Astrocyte (in vitro differentiated cells and primary cell): Measurements from ENCODE around the gene VPS8. TPM values are rescaled to one million over a fixed set of nuclear protein-coding genes. Genes with fewer than 3 reads are reported as not detected.

Experiments used
- DNase-seq: peaks from one replicate; pipeline ENCODE4 v3.0.0-alpha.2; 2010; ENCODE audit warnings: low read depth
- FAIRE-seq: peaks from 2 replicates; lab custom pipeline; 2011; peaks lifted over from hg19 to GRCh38; lab: Jason Lieb, UNC
- H2AFZ ChIP-seq: 2 replicates; pipeline ENCODE4 v1.6.0; 2012; ENCODE audit warnings: low read depth, low read length, inconsistent platforms
- H3K27ac ChIP-seq: 2 replicates; pipeline ENCODE4 v1.5.1; 2011; ENCODE audit warnings: low read depth, low read length, inconsistent platforms
- H3K27me3 ChIP-seq: 2 replicates; pipeline ENCODE4 v1.6.0; 2011; ENCODE audit warnings: low read length, inconsistent platforms; ENCODE audit not compliant: insufficient read depth
- H3K36me3 ChIP-seq: 2 replicates; pipeline ENCODE4 v1.5.1; 2011; ENCODE audit warnings: low read length, inconsistent platforms; ENCODE audit not compliant: insufficient read depth
- H3K4me1 ChIP-seq: 2 replicates; pipeline ENCODE4 v1.5.1; 2011; ENCODE audit warnings: low read length, inconsistent platforms; ENCODE audit not compliant: insufficient read depth
- H3K4me2 ChIP-seq: 2 replicates; pipeline ENCODE4 v1.6.0; 2012; ENCODE audit warnings: low read length, inconsistent platforms
- H3K4me3 ChIP-seq: 2 replicates; pipeline ENCODE4 v1.5.1; 2011; ENCODE audit warnings: low read depth, mild to moderate bottlenecking, low read length, inconsistent platforms; ENCODE audit not compliant: insufficient read depth
- H3K79me2 ChIP-seq: 2 replicates; pipeline ENCODE4 v1.6.0; 2012; ENCODE audit warnings: mild to moderate bottlenecking, low read length, inconsistent platforms; ENCODE audit not compliant: insufficient read depth
- H3K9ac ChIP-seq: 2 replicates; pipeline ENCODE4 v1.6.0; 2012; ENCODE audit warnings: mild to moderate bottlenecking, low read length, inconsistent platforms
- H3K9me3 ChIP-seq: 2 replicates; pipeline ENCODE4 v1.5.1; 2012; ENCODE audit warnings: low read depth, mild to moderate bottlenecking, low read length, inconsistent platforms; ENCODE audit not compliant: insufficient read depth
- H4K20me1 ChIP-seq: 2 replicates; pipeline ENCODE4 v1.6.0; 2012; ENCODE audit warnings: low read length, inconsistent platforms; ENCODE audit not compliant: insufficient read depth
- H3K27ac Mint-ChIP-seq: one replicate; pipeline ENCODE4 v1.8.0; 2021; ENCODE audit warnings: mild to moderate bottlenecking, mixed read lengths; ENCODE audit not compliant: unreplicated experiment
- H3K27me3 Mint-ChIP-seq: one replicate; pipeline ENCODE4 v1.8.0; 2021; ENCODE audit warnings: low read depth, mixed read lengths; ENCODE audit not compliant: unreplicated experiment
- H3K36me3 Mint-ChIP-seq: one replicate; pipeline ENCODE4 v1.8.0; 2021; ENCODE audit warnings: low read depth, mixed read lengths; ENCODE audit not compliant: unreplicated experiment
- H3K4me1 Mint-ChIP-seq: one replicate; pipeline ENCODE4 v1.8.0; 2021; ENCODE audit warnings: low read depth, mixed read lengths; ENCODE audit not compliant: unreplicated experiment
- H3K4me3 Mint-ChIP-seq: one replicate; pipeline ENCODE4 v1.8.0; 2021; ENCODE audit warnings: mild to moderate bottlenecking, moderate library complexity, mixed read lengths; ENCODE audit not compliant: unreplicated experiment
- H3K9me3 Mint-ChIP-seq: one replicate; pipeline ENCODE4 v1.8.0; 2021; ENCODE audit warnings: mild to moderate bottlenecking, mixed read lengths; ENCODE audit not compliant: unreplicated experiment
- CTCF ChIP-seq: IDR thresholded peaks from 2 replicates; pipeline ENCODE4 v1.5.1; 2011; ENCODE audit warnings: low read depth, mild to moderate bottlenecking, inconsistent platforms, low read length, moderate library complexity; ENCODE audit not compliant: insufficient read depth
- EZH2 ChIP-seq: IDR thresholded peaks from 2 replicates; pipeline ENCODE4 v1.6.1; 2012; ENCODE audit warnings: mild to moderate bottlenecking, low read length, inconsistent platforms; ENCODE audit not compliant: insufficient read depth
- total RNA-seq: library from RNA; stranded (reverse); gene quantifications from 2 replicates; pipeline ENCODE4 v1.2.1, GENCODE V29; 2021

The VPS8 gene
- total RNA-seq, 1 donor from 2014 or later: 40.7 TPM

DNA sequence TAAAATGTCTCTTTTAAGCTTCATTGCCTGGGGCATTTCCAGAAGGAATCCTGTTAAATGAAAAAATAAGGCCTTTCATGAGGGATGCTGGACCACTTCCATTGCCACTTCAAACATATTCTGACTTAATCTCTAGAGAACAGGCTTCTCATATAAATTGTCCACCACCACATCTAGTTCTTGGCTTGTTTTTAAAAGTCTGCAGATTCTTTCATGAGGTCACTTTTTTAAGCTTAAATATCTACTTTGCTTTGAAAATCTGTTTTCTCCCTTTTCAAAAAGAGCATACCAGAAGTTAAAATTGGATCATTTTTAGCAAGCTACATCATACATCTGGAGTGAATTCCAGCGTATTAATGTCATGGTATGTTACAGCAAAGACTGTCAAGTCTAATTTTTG, 209.3 kb downstream of the VPS8 start:
- Mint-ChIP-seq H3K4me1 (no peaks in the 10 kb centered on the region), H3K27me3 (no peaks in the 10 kb centered on the region)

DNA sequence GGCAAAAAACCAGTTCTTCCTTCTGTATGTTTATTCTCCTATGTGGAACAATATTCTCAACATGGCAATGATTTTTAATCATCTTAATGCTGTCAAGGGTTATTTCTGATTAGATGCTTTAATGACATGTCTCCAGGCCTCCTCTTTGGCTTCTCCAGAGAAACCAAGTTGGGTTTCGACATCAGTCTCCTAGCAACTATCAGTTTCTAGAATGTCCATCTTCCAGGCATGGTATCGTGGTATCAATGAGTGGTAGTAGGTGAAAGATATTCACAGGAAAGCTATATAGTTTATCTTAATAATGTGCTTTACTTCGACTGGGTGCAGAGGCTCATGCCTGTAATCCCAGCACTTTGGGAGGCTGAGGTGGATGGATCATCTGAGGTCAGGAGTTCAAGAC, 212.4 kb downstream of the VPS8 start:
- Histone ChIP-seq H3K4me3 (no peak overlapping the region), H2AFZ (no peak overlapping the region), H3K4me1 (no peaks in the 10 kb centered on the region), H3K36me3 (no peaks in the 10 kb centered on the region), H3K27me3 (no peaks in the 10 kb centered on the region), H4K20me1 (no peaks in the 10 kb centered on the region), H3K27ac (no peak overlapping the region), H3K4me2 (no peak overlapping the region), H3K9ac (no peak overlapping the region), H3K9me3 (no peaks in the 10 kb centered on the region), H3K79me2 (no peaks in the 10 kb centered on the region)
- no peaks in the 10 kb centered on the region for H3K27me3 Mint-ChIP-seq
- peaks cover 8% of the 10 kb centered on the region for H3K36me3 Mint-ChIP-seq
- no peak for DNase-seq
- peaks cover 7% of the 10 kb centered on the region for H3K9me3 Mint-ChIP-seq
- no peaks in the 10 kb centered on the region for H3K4me1 Mint-ChIP-seq
- TF ChIP-seq CTCF (no peak), EZH2 (no peak)
- H3K27ac Mint-ChIP-seq: no peak overlapping the region
- no peak overlapping the region for H3K4me3 Mint-ChIP-seq
- no peak for FAIRE-seq

More for the DNA sequence above, 209.3 kb downstream of the VPS8 start:
- H3K4me1 ChIP-seq: no peaks in the 10 kb centered on the region
- FAIRE-seq: no peak
- no peaks in the 10 kb centered on the region for H3K79me2 ChIP-seq
- no peaks in the 10 kb centered on the region for H3K36me3 ChIP-seq
- peak; percentile 16 for DNase-seq
- no peak overlapping the region for H3K27ac Mint-ChIP-seq
- no peak overlapping the region for H3K4me2 ChIP-seq
- H3K4me3 Mint-ChIP-seq: no peak overlapping the region
- peaks cover 16% of the 10 kb centered on the region for H3K9me3 Mint-ChIP-seq
- H3K27me3 ChIP-seq: no peaks in the 10 kb centered on the region
- H4K20me1 ChIP-seq: no peaks in the 10 kb centered on the region
- H3K27ac ChIP-seq: no peak overlapping the region
- peaks cover 19% of the 10 kb centered on the region for H3K36me3 Mint-ChIP-seq
- no peak overlapping the region for H3K9ac ChIP-seq
- no peak for TF ChIP-seq EZH2
- H3K9me3 ChIP-seq: no peaks in the 10 kb centered on the region
- no peak overlapping the region for H2AFZ ChIP-seq
- no peak overlapping the region for H3K4me3 ChIP-seq

DNA sequence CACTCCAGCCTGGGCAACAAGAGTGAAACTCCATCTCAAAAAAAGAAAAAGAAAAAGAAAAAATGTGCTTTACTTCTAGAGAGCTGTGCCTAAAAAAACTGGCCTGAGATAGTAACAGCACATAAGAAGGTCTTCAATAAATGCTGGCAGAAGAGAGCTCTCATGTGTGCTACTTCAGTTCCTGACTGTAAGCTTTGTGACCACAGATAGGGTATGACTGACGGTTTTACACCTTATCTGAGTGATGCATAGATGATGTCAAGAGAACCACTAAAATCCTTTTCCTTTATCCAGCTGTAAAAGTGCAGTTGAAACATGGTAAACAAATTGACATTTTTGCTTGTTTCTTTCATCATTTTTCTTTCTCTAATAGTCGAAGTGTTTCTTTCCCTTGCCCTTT, 213.0 kb downstream of the VPS8 start:
- no peak for FAIRE-seq
- H3K27ac ChIP-seq: no peak overlapping the region
- no peaks in the 10 kb centered on the region for H3K9me3 ChIP-seq
- Mint-ChIP-seq H3K27ac (no peak overlapping the region), H3K27me3 (no peaks in the 10 kb centered on the region), H3K9me3 (peaks cover 4% of the 10 kb centered on the region), H3K36me3 (peaks cover 8% of the 10 kb centered on the region), H3K4me3 (no peak overlapping the region), H3K4me1 (no peaks in the 10 kb centered on the region)
- H4K20me1 ChIP-seq: no peaks in the 10 kb centered on the region
- no peaks in the 10 kb centered on the region for H3K4me1 ChIP-seq
- TF ChIP-seq EZH2 (no peak), CTCF (no peak)
- no peaks in the 10 kb centered on the region for H3K27me3 ChIP-seq
- no peaks in the 10 kb centered on the region for H3K36me3 ChIP-seq
- H3K4me2 ChIP-seq: no peak overlapping the region
- H2AFZ ChIP-seq: no peak overlapping the region
- H3K4me3 ChIP-seq: no peak overlapping the region
- H3K9ac ChIP-seq: no peak overlapping the region
- DNase-seq: no peak
- no peaks in the 10 kb centered on the region for H3K79me2 ChIP-seq
